HepG2 (cell line): ENCODE results near the gene SLX9. TPM values are rescaled to one million over a fixed set of nuclear protein-coding genes. Genes with fewer than 3 reads are reported as not detected.

Experiments used
- HOXA3 ChIP-seq: sonication (generic); formaldehyde crosslinking; IDR thresholded peaks from 2 replicates; pipeline ENCODE4 v1.5.0; 2020; ENCODE audit warnings: missing genetic modification reagents
- KAT8 ChIP-seq: IDR thresholded peaks from 2 replicates; pipeline ENCODE4 v1.6.1; 2016; ENCODE audit warnings: missing genetic modification reagents, missing compliant biosample characterization
- RELA ChIP-seq: sonication (generic); formaldehyde crosslinking; IDR thresholded peaks from 2 replicates; pipeline ENCODE4 v1.4.0; 2020; ENCODE audit warnings: missing genetic modification reagents
- RFXAP ChIP-seq: sonication (generic); formaldehyde crosslinking; IDR thresholded peaks from 2 replicates; pipeline ENCODE4 v1.4.0; 2020; ENCODE audit warnings: missing genetic modification reagents, borderline replicate concordance
- SMARCC2 ChIP-seq: fragments of 450-650 bp; IDR thresholded peaks from 2 replicates; pipeline ENCODE4 v1.6.1; 2017; ENCODE audit warnings: antibody characterized with exemption, mild to moderate bottlenecking
- ZBTB26 ChIP-seq: IDR thresholded peaks from 2 replicates; pipeline ENCODE4 v1.6.1; 2016; ENCODE audit warnings: missing compliant biosample characterization, missing genetic modification reagents, borderline replicate concordance
- ZC3H4 ChIP-seq: sonication (generic); formaldehyde crosslinking; IDR thresholded peaks from 2 replicates; pipeline ENCODE4 v1.4.0; 2020; ENCODE audit warnings: missing genetic modification reagents, borderline replicate concordance
- ZMYM2 ChIP-seq: sonication (generic); formaldehyde crosslinking; IDR thresholded peaks from 2 replicates; pipeline ENCODE4 v1.8.0; 2022; ENCODE audit warnings: mild to moderate bottlenecking, missing genetic modification reagents
- ZNF646 ChIP-seq: sonication (generic); formaldehyde crosslinking; IDR thresholded peaks from 2 replicates; pipeline ENCODE4 v1.9.0; 2021; ENCODE audit warnings: mild to moderate bottlenecking, missing genetic modification reagents
- ZNF83 ChIP-seq: sonication (generic); formaldehyde crosslinking; IDR thresholded peaks from 2 replicates; pipeline ENCODE4 v1.4.0; 2020; ENCODE audit warnings: missing genetic modification reagents, mild to moderate bottlenecking, borderline replicate concordance
- polyA plus RNA-seq, 8 experiments: library from polyadenylated mRNA; depleted of rRNA in 3 of 8; stranded (reverse) in 7 of 8; unstranded in 1 of 8; fragments of >200 nt; fragmentation: Illumina TruSeq in 4 of 8; extraction: Trizol in 4 of 8; gene quantifications; 2 replicates each; pipeline versions ENCODE4 v1.2.1 to v1.2.3, GENCODE V29; 2011 to 2016; ENCODE audit warnings: low read depth in 4 of 8, missing spikeins in 1 of 8, mixed read lengths in 1 of 8; ENCODE audit not compliant: insufficient read depth in 1 of 8
- total RNA-seq, 5 experiments: library from RNA; depleted of rRNA; stranded (reverse); fragments of >200 nt; fragmentation: Illumina TruSeq; extraction: Trizol; gene quantifications; 2 replicates each; pipeline ENCODE4 v1.2.3, GENCODE V29; 2016; ENCODE audit warnings: low read depth in 1 of 5

SLX9 gene
- total and polyA plus RNA-seq, 2 of the 13 experiments (the other 11 are each of a cell fraction or from before 2014, with no cell fraction given): 21.0 to 47.1 TPM

DNA sequence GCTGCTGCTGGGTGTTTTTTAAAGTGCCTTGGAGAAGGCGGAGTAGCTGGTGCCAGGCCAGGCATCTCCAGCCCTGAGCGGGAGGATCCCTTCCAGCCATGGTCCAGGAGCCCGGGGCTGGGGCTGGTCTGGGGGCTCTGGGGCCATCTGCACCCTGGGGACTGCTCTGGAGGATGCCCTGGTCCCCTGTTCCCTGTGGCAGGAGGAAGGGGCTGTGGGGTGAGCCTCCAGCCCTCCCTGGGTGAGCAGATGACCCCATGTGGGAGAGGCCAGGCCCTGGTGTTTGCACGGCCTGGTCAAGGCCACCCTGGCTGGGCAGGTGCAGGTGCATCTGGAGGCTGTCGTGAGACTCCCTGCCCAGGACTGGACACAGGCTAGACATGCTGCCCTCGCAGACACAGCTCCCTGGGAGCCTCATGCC lies 56.7 kb downstream of the SLX9 start (continued):
- TF ChIP-seq ZBTB26 (CRISPR knock-in tag) (no peak), KAT8 (no peak), ZNF83 (no peak), SMARCC2 (no peak), RELA (no peak), HOXA3 (CRISPR knock-in tag) (no peak), ZC3H4 (CRISPR knock-in tag) (no peak), ZNF646 (CRISPR knock-in tag) (no peak), RFXAP (CRISPR knock-in tag) (no peak), ZMYM2 (CRISPR knock-in tag) (no peak)
